Stimulated activated CD8-positive, alpha-beta memory T cell treated with anti-CD3 and anti-CD28 coated beads, Interleukin-4, amount 100 ng/mL, for 1 hour (primary cell): ENCODE measurements around the gene CCNA1.

Source experiments
- DNase-seq, 2 donors: peaks; one replicate each; pipeline ENCODE4 v3.0.0-alpha.2; 2020; ENCODE audit warnings: low read depth in 2 of 2, low spot score in 1 of 2

Gene CCNA1

GRCh38 chr13:36453516-36453915, 21.2 kb downstream of the CCNA1 start:
- no peak for DNase-seq

- no peak for DNase-seq
Measured at GRCh38 chr13:36454121-36454520, 21.8 kb downstream of the CCNA1 start.

- no peak for DNase-seq
Measured at GRCh38 chr13:36454987-36455386, 22.7 kb downstream of the CCNA1 start.

GRCh38 chr13:36456577-36456976, 24.3 kb downstream of the CCNA1 start:
- DNase-seq = no peak

GRCh38 chr13:36461506-36461905, 29.2 kb downstream of the CCNA1 start:
- DNase-seq = no peak

GRCh38 chr13:36475468-36475867, 43.2 kb downstream of the CCNA1 start:
- DNase-seq = no peak

GRCh38 chr13:36476661-36477060, 44.4 kb downstream of the CCNA1 start:
- DNase-seq = no peak

- no peak for DNase-seq
Measured at GRCh38 chr13:36480726-36481427, 48.6 kb downstream of the CCNA1 start.

- no peak for DNase-seq
Measured at GRCh38 chr13:36490055-36490454, 57.8 kb downstream of the CCNA1 start.
